ENCODE data around the gene ASIC2.

The ASIC2 gene

DNA sequence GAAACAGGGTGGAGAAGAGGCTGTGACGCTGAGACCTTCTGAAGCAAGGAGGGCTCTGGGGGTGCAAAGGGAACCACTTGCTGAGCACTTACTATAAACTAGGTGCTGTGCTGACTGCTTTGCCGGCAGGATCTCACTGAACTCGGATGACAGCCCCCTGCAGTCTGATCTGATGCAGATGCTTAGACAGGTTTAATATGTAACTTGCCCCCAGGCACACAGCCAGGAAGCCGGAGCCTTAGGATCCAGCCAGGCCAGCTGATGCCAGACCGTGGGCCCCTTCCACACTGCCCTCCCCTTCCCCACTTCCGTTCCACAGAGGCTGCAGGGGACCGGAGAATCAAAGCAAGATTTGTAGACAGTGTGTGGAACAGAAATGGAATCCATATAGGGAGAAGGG lies 278.3 kb downstream of the ASIC2 start (continued):
- TF ChIP-seq ZNF473 (tag by site-specific recombination; IDR thresholded peaks at IDR 0.05) (no peak), ZNF23 (tag by site-specific recombination; IDR thresholded peaks at IDR 0.05; ENCODE audit: borderline replicate concordance) (no peak), ZNF530 (tag by site-specific recombination; IDR thresholded peaks at IDR 0.05; ENCODE audit: low read depth) (no peak), GFI1B (tag by site-specific recombination; IDR thresholded peaks at IDR 0.05) (no peak), KLF7 (tag by site-specific recombination; IDR thresholded peaks at IDR 0.05; ENCODE audit: borderline replicate concordance) (no peak)
- TF ChIP-seq, protein P1, sequence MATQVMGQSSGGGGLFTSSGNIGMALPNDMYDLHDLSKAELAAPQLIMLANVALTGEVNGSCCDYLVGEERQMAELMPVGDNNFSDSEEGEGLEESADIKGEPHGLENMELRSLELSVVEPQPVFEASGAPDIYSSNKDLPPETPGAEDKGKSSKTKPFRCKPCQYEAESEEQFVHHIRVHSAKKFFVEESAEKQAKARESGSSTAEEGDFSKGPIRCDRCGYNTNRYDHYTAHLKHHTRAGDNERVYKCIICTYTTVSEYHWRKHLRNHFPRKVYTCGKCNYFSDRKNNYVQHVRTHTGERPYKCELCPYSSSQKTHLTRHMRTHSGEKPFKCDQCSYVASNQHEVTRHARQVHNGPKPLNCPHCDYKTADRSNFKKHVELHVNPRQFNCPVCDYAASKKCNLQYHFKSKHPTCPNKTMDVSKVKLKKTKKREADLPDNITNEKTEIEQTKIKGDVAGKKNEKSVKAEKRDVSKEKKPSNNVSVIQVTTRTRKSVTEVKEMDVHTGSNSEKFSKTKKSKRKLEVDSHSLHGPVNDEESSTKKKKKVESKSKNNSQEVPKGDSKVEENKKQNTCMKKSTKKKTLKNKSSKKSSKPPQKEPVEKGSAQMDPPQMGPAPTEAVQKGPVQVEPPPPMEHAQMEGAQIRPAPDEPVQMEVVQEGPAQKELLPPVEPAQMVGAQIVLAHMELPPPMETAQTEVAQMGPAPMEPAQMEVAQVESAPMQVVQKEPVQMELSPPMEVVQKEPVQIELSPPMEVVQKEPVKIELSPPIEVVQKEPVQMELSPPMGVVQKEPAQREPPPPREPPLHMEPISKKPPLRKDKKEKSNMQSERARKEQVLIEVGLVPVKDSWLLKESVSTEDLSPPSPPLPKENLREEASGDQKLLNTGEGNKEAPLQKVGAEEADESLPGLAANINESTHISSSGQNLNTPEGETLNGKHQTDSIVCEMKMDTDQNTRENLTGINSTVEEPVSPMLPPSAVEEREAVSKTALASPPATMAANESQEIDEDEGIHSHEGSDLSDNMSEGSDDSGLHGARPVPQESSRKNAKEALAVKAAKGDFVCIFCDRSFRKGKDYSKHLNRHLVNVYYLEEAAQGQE (tag by site-specific recombination; IDR thresholded peaks at IDR 0.05): no peak
- TF ChIP-seq, protein P2, sequence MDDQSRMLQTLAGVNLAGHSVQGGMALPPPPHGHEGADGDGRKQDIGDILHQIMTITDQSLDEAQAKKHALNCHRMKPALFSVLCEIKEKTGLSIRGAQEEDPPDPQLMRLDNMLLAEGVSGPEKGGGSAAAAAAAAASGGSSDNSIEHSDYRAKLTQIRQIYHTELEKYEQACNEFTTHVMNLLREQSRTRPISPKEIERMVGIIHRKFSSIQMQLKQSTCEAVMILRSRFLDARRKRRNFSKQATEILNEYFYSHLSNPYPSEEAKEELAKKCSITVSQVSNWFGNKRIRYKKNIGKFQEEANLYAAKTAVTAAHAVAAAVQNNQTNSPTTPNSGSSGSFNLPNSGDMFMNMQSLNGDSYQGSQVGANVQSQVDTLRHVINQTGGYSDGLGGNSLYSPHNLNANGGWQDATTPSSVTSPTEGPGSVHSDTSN (CRISPR knock-in tag; IDR thresholded peaks at IDR 0.05): no peak
- TF ChIP-seq, protein P3, sequence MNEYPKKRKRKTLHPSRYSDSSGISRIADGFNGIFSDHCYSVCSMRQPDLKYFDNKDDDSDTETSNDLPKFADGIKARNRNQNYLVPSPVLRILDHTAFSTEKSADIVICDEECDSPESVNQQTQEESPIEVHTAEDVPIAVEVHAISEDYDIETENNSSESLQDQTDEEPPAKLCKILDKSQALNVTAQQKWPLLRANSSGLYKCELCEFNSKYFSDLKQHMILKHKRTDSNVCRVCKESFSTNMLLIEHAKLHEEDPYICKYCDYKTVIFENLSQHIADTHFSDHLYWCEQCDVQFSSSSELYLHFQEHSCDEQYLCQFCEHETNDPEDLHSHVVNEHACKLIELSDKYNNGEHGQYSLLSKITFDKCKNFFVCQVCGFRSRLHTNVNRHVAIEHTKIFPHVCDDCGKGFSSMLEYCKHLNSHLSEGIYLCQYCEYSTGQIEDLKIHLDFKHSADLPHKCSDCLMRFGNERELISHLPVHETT (tag by site-specific recombination; IDR thresholded peaks at IDR 0.05): no peak
- TF ChIP-seq, protein P4, sequence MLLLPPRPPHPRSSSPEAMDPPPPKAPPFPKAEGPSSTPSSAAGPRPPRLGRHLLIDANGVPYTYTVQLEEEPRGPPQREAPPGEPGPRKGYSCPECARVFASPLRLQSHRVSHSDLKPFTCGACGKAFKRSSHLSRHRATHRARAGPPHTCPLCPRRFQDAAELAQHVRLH (tag by site-specific recombination; IDR thresholded peaks at IDR 0.05): no peak

DNA sequence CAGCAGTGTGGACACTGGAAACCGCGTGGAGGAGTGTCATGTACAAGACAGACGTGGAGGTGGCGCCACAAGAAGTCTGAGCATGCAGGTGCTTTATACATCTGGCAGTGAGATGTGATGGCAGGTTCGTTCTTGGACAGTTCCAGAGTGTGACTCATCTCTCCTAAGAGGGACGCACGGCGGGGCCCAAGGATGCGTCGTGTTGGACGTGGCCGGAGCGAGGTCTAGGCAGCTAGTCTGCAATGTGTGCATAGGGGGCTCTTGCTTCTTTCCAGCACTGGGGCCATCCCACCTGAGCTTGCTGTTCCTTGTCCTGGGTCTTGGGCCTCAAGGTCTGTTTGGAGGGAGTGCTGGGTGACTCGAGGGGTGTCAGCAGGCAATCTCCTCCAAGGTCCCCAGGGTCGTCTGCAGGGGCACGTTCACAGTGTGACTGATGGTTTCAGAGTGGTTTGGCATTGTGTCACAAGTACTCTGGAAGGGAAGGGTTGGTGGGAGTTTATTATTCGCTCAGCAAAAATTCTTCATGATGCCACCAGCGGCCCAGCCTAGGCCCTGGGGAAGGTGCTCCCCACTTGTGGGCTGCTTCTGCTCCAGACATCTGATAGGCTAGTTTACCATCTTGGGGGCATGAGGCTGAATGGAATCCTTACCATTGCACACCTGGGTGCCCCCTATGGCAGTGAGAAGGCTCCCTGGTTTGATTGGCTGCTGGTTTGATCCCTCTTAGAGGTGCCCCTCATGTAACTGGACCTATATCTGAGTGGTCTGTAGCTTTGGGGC lies 279.3 kb downstream of the ASIC2 start:
- no peaks in the 10 kb centered on the region for H3K36me3 ChIP-seq (ENCODE audit: control insufficient read depth in 2 of 2, insufficient read depth in 1 of 2, low read length in 2 of 2)
- no peak overlapping the region for H3K4me3 ChIP-seq (ENCODE audit: low read depth, low read length)
- ChIA-PET CTCF (interaction anchor here (1.3 kb wide), 1 partner anchor 25 kb away, joined by 5 read pairs; no protein-coding TSS in a partner anchor), POLR2A (no interaction called here)
- H3K27ac ChIP-seq (ENCODE audit: extremely low read depth, low read depth, low read length): no peak overlapping the region
- H3K9me3 ChIP-seq (ENCODE audit: control insufficient read depth, insufficient read depth, low read depth, low read length): no peaks in the 10 kb centered on the region
- H3K4me1 ChIP-seq (ENCODE audit: control insufficient read depth, insufficient read depth, low read length): no peaks in the 10 kb centered on the region
- TF ChIP-seq ZNF23 (tag by site-specific recombination; IDR thresholded peaks at IDR 0.05; ENCODE audit: borderline replicate concordance): no peak
- no peak for TF ChIP-seq KLF16 (tag by site-specific recombination; IDR thresholded peaks at IDR 0.05)

DNA sequence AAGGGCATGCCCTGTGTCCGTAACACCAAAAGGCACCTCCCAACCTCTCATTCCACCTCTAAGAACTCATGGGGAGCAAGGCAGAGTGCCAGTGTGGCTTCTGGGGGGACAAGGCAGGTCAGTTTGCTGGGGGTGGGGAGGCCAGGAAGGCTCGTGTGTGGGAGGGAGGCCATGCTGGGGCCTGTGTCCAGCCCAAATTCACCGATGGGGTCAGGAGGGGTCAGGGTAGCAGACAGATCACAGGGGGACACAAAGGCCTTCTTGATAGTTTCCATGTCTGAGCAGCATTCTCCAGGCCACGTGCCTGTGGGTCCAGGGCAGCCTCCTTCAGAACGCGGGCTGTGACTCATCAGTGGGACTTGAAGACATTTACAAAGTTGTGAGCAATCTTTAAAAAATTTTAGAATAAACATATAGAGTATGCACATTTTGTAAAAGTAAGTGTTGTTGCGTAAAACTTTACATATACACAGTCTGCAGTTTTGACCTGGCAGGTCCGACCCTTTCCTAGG lies 280.5 kb downstream of the ASIC2 start:
- Histone ChIP-seq H3K4me1 (ENCODE audit: control insufficient read depth, insufficient read depth, low read length) (no peaks in the 10 kb centered on the region), H3K27ac (ENCODE audit: extremely low read depth, low read depth, low read length) (no peak overlapping the region), H3K4me3 (ENCODE audit: low read depth, low read length) (no peak overlapping the region), H3K9me3 (ENCODE audit: control insufficient read depth, insufficient read depth, low read depth, low read length) (no peaks in the 10 kb centered on the region), H3K36me3 (ENCODE audit: control insufficient read depth in 2 of 2, insufficient read depth in 1 of 2, low read length in 2 of 2) (no peaks in the 10 kb centered on the region)
- no peak for TF ChIP-seq ZNF274 (IDR thresholded peaks at IDR 0.05; ENCODE audit: low read length)
- no peak for TF ChIP-seq ZNF274 (tag by site-specific recombination; IDR thresholded peaks at IDR 0.05; ENCODE audit: borderline replicate concordance)
- ChIA-PET POLR2A (no interaction called here), CTCF (interaction anchor here (1.5 kb wide), 1 partner anchor 15 kb away, joined by 5 read pairs; no protein-coding TSS in a partner anchor)
